Measurements from ENCODE around the gene CASP6.
"Not testable (repeated sequence)": the region's sequence is repeated elsewhere in the genome, so short reads cannot be mapped to it uniquely, and the experiment has no call there.

Gene CASP6

DNA sequence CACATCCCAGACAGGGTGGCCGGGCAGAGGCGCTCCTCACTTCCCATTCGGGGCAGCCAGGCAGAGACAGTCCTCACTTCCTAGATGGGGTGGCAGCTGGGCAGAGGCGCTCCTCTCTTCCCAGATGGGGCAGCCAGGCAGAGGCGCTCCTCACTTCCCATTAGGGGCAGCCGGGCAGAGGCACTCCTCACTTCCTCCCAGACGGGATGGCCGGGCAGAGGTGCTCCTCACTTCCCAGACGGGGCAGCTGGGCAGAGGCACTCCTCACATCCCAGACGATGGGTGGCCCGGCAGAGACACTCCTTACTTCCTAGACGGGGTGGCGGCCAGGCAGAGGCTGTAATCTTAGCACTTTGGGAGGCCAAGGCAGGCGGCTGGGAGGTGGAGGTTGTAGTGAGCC, 24.3 kb downstream of the CASP6 start:
- not testable (repeated sequence) for H3K36me3 ChIP-seq (ENCODE audit: control insufficient read depth, insufficient read depth, low read length); H3K9me3 ChIP-seq (ENCODE audit: control insufficient read depth, insufficient read depth, low read length)
- H3K4me1 ChIP-seq (ENCODE audit: control insufficient read depth, insufficient read depth, low read length) = peaks cover 23% of the 10 kb centered on the region

DNA sequence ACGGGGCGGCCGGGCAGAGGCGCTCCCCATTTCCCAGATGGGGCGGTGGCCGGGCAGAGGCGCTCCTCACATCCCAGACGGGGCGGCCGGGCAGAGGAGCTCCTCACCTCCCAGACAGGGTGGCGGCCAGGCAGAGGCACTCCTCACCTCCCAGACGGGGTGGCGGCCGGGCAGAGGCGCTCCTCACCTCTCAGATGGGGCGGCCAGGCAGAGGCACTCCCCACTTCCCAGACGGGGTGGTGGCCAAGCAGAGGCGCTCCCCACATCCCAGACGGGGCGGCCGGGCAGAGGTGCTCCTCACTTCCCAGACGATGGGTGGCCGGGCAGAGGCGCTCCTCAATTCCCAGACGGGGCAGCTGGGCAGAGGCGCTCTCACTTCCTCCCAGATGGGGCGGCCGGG, 24.8 kb downstream of the CASP6 start:
- H3K4me1 ChIP-seq (ENCODE audit: control insufficient read depth, insufficient read depth, low read length) = peaks cover 21% of the 10 kb centered on the region
- H3K36me3 ChIP-seq (ENCODE audit: control insufficient read depth, insufficient read depth, low read length); H3K9ac ChIP-seq (ENCODE audit: low read depth, low read length); H3K9me3 ChIP-seq (ENCODE audit: control insufficient read depth, insufficient read depth, low read length); H3K4me3 ChIP-seq (ENCODE audit: low read depth, low read length); H3K27me3 ChIP-seq (ENCODE audit: control insufficient read depth, insufficient read depth, low read length): not testable (repeated sequence)

More for the DNA sequence above, 24.3 kb downstream of the CASP6 start:
- H3K27me3 ChIP-seq (ENCODE audit: control insufficient read depth, insufficient read depth, low read length); H3K4me3 ChIP-seq (ENCODE audit: low read depth, low read length); H3K9ac ChIP-seq (ENCODE audit: low read depth, low read length): not testable (repeated sequence)

- Histone ChIP-seq H3K9ac (ENCODE audit: low read depth, low read length) (no peak overlapping the region), H3K4me3 (ENCODE audit: low read depth, low read length) (no peak overlapping the region), H3K36me3 (ENCODE audit: control insufficient read depth, insufficient read depth, low read length) (no peaks in the 10 kb centered on the region), H3K9me3 (ENCODE audit: control insufficient read depth, insufficient read depth, low read length) (no peaks in the 10 kb centered on the region), H3K4me1 (ENCODE audit: control insufficient read depth, insufficient read depth, low read length) (peaks cover 7% of the 10 kb centered on the region), H3K27me3 (ENCODE audit: control insufficient read depth, insufficient read depth, low read length) (no peaks in the 10 kb centered on the region)
These were observed 26.4 kb downstream of the CASP6 start for GRCh38 chr4:109676886-109677285.

- no peak overlapping the region for H3K4me3 ChIP-seq (ENCODE audit: low read depth, low read length)
- H3K9me3 ChIP-seq (ENCODE audit: control insufficient read depth, insufficient read depth, low read length) = no peaks in the 10 kb centered on the region
- no peaks in the 10 kb centered on the region for H3K27me3 ChIP-seq (ENCODE audit: control insufficient read depth, insufficient read depth, low read length)
- H3K36me3 ChIP-seq (ENCODE audit: control insufficient read depth, insufficient read depth, low read length) = no peaks in the 10 kb centered on the region
- no peak overlapping the region for H3K9ac ChIP-seq (ENCODE audit: low read depth, low read length)
- H3K4me1 ChIP-seq (ENCODE audit: control insufficient read depth, insufficient read depth, low read length) = no peaks in the 10 kb centered on the region
These were observed 27.4 kb downstream of the CASP6 start for GRCh38 chr4:109675843-109676242.

GRCh38 chr4:109675181-109675580, 28.1 kb downstream of the CASP6 start:
- no peaks in the 10 kb centered on the region for H3K27me3 ChIP-seq (ENCODE audit: control insufficient read depth, insufficient read depth, low read length)
- no peaks in the 10 kb centered on the region for H3K36me3 ChIP-seq (ENCODE audit: control insufficient read depth, insufficient read depth, low read length)
- H3K4me1 ChIP-seq (ENCODE audit: control insufficient read depth, insufficient read depth, low read length) = no peaks in the 10 kb centered on the region
- no peaks in the 10 kb centered on the region for H3K9me3 ChIP-seq (ENCODE audit: control insufficient read depth, insufficient read depth, low read length)
- H3K9ac ChIP-seq (ENCODE audit: low read depth, low read length) = no peak overlapping the region
- H3K4me3 ChIP-seq (ENCODE audit: low read depth, low read length) = no peak overlapping the region

DNA sequence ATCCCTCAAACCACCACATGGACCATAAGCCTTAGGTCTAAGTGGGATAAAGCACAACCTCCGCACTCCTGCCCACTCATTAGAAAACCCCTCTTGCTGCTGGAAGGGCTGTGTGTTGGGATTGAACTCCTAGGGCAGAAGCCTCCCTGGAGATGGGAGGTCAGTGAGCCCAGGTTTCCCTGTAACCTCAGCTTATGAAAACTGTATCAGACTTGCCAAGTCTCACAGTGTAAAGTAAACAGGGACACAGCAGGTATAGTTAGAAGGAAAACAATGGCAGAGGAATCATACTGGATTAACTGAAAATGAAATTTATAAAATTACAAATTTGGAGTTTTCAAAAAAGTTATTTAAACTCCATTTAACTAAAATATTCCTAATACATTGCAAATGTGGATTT, 29.9 kb downstream of the CASP6 start:
- Histone ChIP-seq H3K4me1 (ENCODE audit: control insufficient read depth, insufficient read depth, low read length) (no peaks in the 10 kb centered on the region), H3K27me3 (ENCODE audit: control insufficient read depth, insufficient read depth, low read length) (no peaks in the 10 kb centered on the region), H3K4me3 (ENCODE audit: low read depth, low read length) (no peak overlapping the region)

GRCh38 chr4:109672169-109672930, 30.9 kb downstream of the CASP6 start:
- Histone ChIP-seq H3K36me3 (ENCODE audit: control insufficient read depth, insufficient read depth, low read length) (no peaks in the 10 kb centered on the region), H3K4me1 (ENCODE audit: control insufficient read depth, insufficient read depth, low read length) (no peaks in the 10 kb centered on the region), H3K4me3 (ENCODE audit: low read depth, low read length) (no peak overlapping the region), H3K27me3 (ENCODE audit: control insufficient read depth, insufficient read depth, low read length) (no peaks in the 10 kb centered on the region), H3K9ac (ENCODE audit: low read depth, low read length) (no peak overlapping the region), H3K9me3 (ENCODE audit: control insufficient read depth, insufficient read depth, low read length) (no peaks in the 10 kb centered on the region)

More for the DNA sequence above, 29.9 kb downstream of the CASP6 start:
- Histone ChIP-seq H3K9me3 (ENCODE audit: control insufficient read depth, insufficient read depth, low read length) (no peaks in the 10 kb centered on the region), H3K36me3 (ENCODE audit: control insufficient read depth, insufficient read depth, low read length) (no peaks in the 10 kb centered on the region), H3K9ac (ENCODE audit: low read depth, low read length) (no peak overlapping the region)

- H3K9me3 ChIP-seq (ENCODE audit: control insufficient read depth, insufficient read depth, low read length) = no peaks in the 10 kb centered on the region
- no peak overlapping the region for H3K9ac ChIP-seq (ENCODE audit: low read depth, low read length)
- H3K4me1 ChIP-seq (ENCODE audit: control insufficient read depth, insufficient read depth, low read length) = no peaks in the 10 kb centered on the region
- no peaks in the 10 kb centered on the region for H3K36me3 ChIP-seq (ENCODE audit: control insufficient read depth, insufficient read depth, low read length)
- no peak overlapping the region for H3K4me3 ChIP-seq (ENCODE audit: low read depth, low read length)
- no peaks in the 10 kb centered on the region for H3K27me3 ChIP-seq (ENCODE audit: control insufficient read depth, insufficient read depth, low read length)
These were observed 31.9 kb downstream of the CASP6 start for GRCh38 chr4:109671350-109671749.

GRCh38 chr4:109665783-109666485, 37.3 kb downstream of the CASP6 start:
- Histone ChIP-seq H3K36me3 (ENCODE audit: control insufficient read depth, insufficient read depth, low read length) (no peaks in the 10 kb centered on the region), H3K4me1 (ENCODE audit: control insufficient read depth, insufficient read depth, low read length) (peaks cover 3% of the 10 kb centered on the region), H3K9ac (ENCODE audit: low read depth, low read length) (no peak overlapping the region), H3K4me3 (ENCODE audit: low read depth, low read length) (no peak overlapping the region), H3K27me3 (ENCODE audit: control insufficient read depth, insufficient read depth, low read length) (no peaks in the 10 kb centered on the region), H3K9me3 (ENCODE audit: control insufficient read depth, insufficient read depth, low read length) (no peaks in the 10 kb centered on the region)

- Histone ChIP-seq H3K27me3 (ENCODE audit: control insufficient read depth, insufficient read depth, low read length) (no peaks in the 10 kb centered on the region), H3K36me3 (ENCODE audit: control insufficient read depth, insufficient read depth, low read length) (no peaks in the 10 kb centered on the region), H3K9ac (ENCODE audit: low read depth, low read length) (no peak overlapping the region), H3K4me3 (ENCODE audit: low read depth, low read length) (no peak overlapping the region), H3K9me3 (ENCODE audit: control insufficient read depth, insufficient read depth, low read length) (no peaks in the 10 kb centered on the region), H3K4me1 (ENCODE audit: control insufficient read depth, insufficient read depth, low read length) (peaks cover 3% of the 10 kb centered on the region)
These were observed 40.5 kb downstream of the CASP6 start for GRCh38 chr4:109662771-109663170.

- no peaks in the 10 kb centered on the region for H3K9me3 ChIP-seq (ENCODE audit: control insufficient read depth, insufficient read depth, low read length)
- H3K9ac ChIP-seq (ENCODE audit: low read depth, low read length) = no peak overlapping the region
- no peak overlapping the region for H3K4me3 ChIP-seq (ENCODE audit: low read depth, low read length)
- H3K27me3 ChIP-seq (ENCODE audit: control insufficient read depth, insufficient read depth, low read length) = no peaks in the 10 kb centered on the region
- peaks cover 3% of the 10 kb centered on the region for H3K4me1 ChIP-seq (ENCODE audit: control insufficient read depth, insufficient read depth, low read length)
- H3K36me3 ChIP-seq (ENCODE audit: control insufficient read depth, insufficient read depth, low read length) = no peaks in the 10 kb centered on the region
These were observed 41.1 kb downstream of the CASP6 start for GRCh38 chr4:109662116-109662515.

- Histone ChIP-seq H3K36me3 (ENCODE audit: control insufficient read depth, insufficient read depth, low read length) (no peaks in the 10 kb centered on the region), H3K9ac (ENCODE audit: low read depth, low read length) (no peak overlapping the region), H3K9me3 (ENCODE audit: control insufficient read depth, insufficient read depth, low read length) (no peaks in the 10 kb centered on the region), H3K4me3 (ENCODE audit: low read depth, low read length) (no peak overlapping the region), H3K27me3 (ENCODE audit: control insufficient read depth, insufficient read depth, low read length) (no peaks in the 10 kb centered on the region), H3K4me1 (ENCODE audit: control insufficient read depth, insufficient read depth, low read length) (peaks cover 3% of the 10 kb centered on the region)
These were observed 44.3 kb downstream of the CASP6 start for GRCh38 chr4:109658871-109659410.
